NCI-H2107 (cell line): Measurements from ENCODE around the gene KLF3.
"Not testable (repeated sequence)": the region's sequence is repeated elsewhere in the genome, so short reads cannot be mapped to it uniquely, and the experiment has no call there.

ENCODE experiments used
- DNase-seq: peaks from one replicate; lab custom pipeline; 2025; lab: John Stamatoyannopoulos, UW

The KLF3 gene

GRCh38 chr4:38663801-38664705, at the start of gene KLF3:
Gene KLF3 (plus strand): TSS chr4:38664199. CDS start chr4:38680626, 16,427 bp downstream.
- peak; percentile 72 for DNase-seq

- DNase-seq = no peak
Measured at GRCh38 chr4:38614231-38614630, 49.8 kb upstream of the KLF3 start.

- DNase-seq = no peak
Measured at GRCh38 chr4:38615847-38616246, 48.2 kb upstream of the KLF3 start.

GRCh38 chr4:38618505-38618904, 45.5 kb upstream of the KLF3 start:
- no peak for DNase-seq

- DNase-seq = no peak
Measured at GRCh38 chr4:38619316-38619715, 44.7 kb upstream of the KLF3 start.

- no peak for DNase-seq
Measured at GRCh38 chr4:38620065-38620464, 43.9 kb upstream of the KLF3 start.

GRCh38 chr4:38620527-38621027, 43.4 kb upstream of the KLF3 start:
- no peak for DNase-seq

- DNase-seq = peak; percentile 21
Measured at GRCh38 chr4:38621028-38621684, 42.8 kb upstream of the KLF3 start.

GRCh38 chr4:38621831-38622230, 42.2 kb upstream of the KLF3 start:
- no peak for DNase-seq

- DNase-seq = not testable (repeated sequence)
Measured at GRCh38 chr4:38622340-38622739, 41.7 kb upstream of the KLF3 start.

- no peak for DNase-seq
Measured at GRCh38 chr4:38623260-38623659, 40.7 kb upstream of the KLF3 start.

GRCh38 chr4:38624311-38624710, 39.7 kb upstream of the KLF3 start:
- no peak for DNase-seq

- no peak for DNase-seq
Measured at GRCh38 chr4:38625508-38625907, 38.5 kb upstream of the KLF3 start.

- not testable (repeated sequence) for DNase-seq
Measured at GRCh38 chr4:38626901-38627444, 37.0 kb upstream of the KLF3 start.

GRCh38 chr4:38630519-38630918, 33.5 kb upstream of the KLF3 start:
- no peak for DNase-seq

GRCh38 chr4:38634047-38634759, 29.8 kb upstream of the KLF3 start:
- no peak for DNase-seq

- no peak for DNase-seq
Measured at GRCh38 chr4:38639242-38639641, 24.8 kb upstream of the KLF3 start.

GRCh38 chr4:38641811-38642210, 22.2 kb upstream of the KLF3 start:
- DNase-seq = no peak

- no peak for DNase-seq
Measured at GRCh38 chr4:38644201-38644600, 19.8 kb upstream of the KLF3 start.

- DNase-seq = no peak
Measured at GRCh38 chr4:38647101-38647819, 16.7 kb upstream of the KLF3 start.

GRCh38 chr4:38650133-38650532, 13.9 kb upstream of the KLF3 start:
- DNase-seq = no peak
